ENCODE data around the gene ZNF630.
"Not testable (repeated sequence)": the region's sequence is repeated elsewhere in the genome, so short reads cannot be mapped to it uniquely, and the experiment has no call there.

ZNF630 gene

DNA sequence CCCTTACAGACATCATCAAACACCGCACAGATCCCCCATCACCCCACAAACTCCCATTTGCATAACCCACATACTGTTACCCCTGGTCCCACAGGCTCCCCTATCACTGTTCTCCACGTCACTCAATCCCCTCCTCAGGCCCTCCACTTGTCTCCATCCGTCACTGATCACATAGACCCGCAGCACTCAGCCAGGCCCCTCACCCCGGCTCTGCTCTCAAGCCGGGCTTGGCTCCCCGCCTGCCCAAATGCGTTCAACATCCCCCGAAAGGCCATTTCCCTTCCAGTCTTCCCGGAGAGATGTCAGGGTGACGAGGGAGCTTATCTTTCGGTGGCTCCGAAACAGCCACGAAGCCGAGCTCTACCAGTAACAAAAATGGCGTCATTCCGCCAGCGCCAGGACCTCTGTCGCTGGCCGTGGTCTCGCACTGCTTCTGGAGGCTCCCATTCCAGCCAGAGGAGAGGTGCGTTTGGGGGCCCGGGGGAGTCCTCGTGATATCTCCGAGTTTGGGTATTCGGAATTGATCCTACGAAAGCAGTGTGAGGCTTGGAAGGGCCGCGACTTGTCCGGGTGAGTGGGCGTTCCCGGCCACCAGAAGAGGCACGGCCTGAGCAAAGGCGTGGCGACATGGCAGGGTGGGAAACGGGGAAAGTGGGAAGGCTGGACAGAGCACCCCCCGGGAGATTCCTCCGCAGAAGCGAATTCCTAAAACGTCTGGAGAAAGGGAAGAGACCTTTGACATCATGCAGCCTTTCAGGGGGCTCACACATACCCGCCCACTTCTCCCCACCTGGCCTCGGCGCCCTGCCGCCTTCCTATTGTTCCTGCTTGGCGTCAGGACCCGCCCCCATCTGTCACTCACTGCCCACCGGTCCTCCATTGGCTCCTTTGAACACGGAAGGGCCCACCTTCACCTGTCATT lies at the start of gene ZNF630:
ZNF630 (minus strand) TSS at position 577 of the 922 bp plus-strand sequence. CDS start 4,754 bp downstream, outside the sequence.
- DNase-seq (ENCODE audit: low read depth in 3 of 3) = peak; percentile 23 to 26 (median 26)

DNA sequence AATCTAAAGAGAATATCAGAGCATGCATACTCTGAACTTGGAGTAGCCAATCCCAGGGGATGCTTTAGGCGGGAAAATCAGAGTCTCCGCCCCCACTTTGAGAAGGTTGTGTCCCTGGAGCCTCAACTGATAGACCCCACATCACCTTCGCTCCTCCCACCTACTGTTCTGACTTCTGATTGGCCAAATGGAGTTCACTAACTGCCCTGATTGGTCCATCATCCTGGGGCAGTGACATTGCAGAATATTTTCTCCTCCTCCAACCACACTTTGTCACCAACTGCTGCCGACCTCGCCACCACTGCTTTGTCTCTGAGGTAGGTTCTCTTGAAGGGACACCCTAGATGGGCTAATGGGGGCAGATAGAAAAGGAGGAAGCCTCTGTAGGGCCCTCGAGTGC lies 36.3 kb upstream of the ZNF630 start:
- DNase-seq (ENCODE audit: low read depth in 3 of 3) = no peak

DNA sequence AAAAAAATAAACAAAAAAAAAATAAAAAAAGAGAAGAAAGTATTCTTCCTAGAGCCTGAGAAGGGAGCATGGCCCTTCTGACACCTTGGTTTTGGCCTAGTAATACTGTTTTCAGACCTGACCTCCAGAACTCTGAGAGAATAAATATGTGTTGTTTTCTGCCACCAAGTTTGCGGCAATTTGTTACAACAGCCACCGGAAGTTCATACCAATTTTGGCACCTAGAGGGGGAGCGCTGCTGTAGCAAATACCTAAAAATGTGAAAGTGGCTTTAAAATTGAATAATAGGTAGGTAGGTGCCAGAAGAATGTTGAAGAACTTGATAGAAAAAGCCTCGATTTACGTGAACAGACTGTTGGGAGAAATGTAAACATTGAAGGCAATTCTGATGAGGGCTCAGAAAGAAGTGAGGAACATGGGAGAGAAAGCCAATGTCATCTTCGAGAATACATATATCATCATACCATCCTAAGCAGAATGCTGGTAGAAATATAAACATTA lies 31.5 kb upstream of the ZNF630 start:
- DNase-seq (ENCODE audit: low read depth in 3 of 3) = no peak

DNA sequence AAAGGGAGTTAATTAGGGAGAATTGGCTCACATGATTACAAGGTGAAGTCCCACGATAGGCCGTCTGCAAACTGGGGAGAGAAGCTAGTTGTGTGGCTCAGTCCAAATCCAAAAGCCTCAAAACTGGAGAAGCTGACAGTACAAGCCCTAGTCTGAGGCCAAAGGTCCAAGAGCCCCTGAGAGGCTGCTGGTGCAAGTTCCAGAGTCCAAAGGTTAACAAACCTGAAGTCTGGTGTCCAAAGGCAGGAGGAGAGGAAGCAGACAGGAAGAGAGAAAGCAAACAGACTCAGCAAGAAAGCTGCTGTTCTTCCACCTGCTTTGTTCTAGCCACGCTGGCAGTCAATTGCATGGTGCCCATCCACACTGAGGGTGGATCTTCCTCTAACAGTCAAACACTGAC lies 30.0 kb upstream of the ZNF630 start:
- no peak for DNase-seq (ENCODE audit: low read depth in 3 of 3)

DNA sequence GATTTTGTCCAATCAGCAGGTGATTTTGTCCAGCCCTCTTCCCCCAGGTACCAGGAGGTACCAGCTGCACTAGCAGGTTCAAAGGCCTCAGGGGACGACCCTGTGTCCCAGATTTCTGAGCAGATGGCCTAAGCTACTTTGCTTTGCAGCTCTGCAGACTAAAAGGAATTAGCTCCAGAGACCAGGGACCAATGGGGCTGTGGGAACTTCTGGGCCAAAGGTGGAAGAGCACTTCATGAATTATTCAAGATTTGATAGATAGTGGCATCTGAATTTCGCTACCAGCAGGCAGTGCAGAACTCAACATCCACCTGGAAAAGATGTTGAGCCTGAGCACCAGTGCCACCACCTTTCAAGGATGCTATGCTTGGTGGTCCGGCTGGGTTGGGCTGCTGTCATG lies 21.1 kb upstream of the ZNF630 start:
- not testable (repeated sequence) for DNase-seq (ENCODE audit: low read depth in 3 of 3)

DNA sequence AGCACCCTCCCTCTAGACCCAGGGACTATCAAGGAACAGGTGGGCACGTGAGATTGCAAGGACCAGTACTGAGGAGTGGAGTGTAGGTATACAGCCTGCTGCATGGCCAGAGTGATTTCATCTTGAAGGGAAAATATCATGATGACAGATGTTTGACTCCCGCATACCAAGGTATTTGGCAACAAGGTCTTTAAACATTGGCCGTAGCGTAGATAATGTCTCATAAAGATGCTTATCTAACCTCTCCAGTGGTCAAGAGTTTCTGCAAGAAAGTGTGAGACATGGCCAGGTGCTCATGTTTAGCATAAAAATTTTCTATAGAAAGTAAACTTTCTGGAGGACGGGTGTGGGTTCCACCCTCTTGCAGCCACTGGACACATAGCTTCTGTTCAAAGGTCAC lies 18.7 kb upstream of the ZNF630 start:
- DNase-seq (ENCODE audit: low read depth in 3 of 3) = no peak

DNA sequence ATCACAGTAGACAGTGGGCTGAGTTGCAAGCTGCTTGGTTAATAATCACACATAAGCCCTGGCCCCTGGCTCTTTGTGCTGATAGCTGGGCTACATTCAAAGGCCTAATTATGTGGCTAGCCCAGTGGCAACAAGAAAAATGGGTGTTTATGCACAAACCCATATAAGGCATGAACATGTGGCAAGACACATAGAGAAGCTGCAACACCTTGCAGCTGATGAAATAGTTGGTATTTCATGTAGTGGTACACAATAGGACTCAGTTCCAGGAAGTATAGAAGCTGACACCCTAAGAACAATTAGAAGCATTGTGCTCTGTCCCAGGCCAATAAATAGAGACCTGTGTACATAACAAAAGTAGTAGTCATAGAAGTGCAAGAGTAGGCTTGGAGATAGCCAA lies 14.6 kb upstream of the ZNF630 start:
- DNase-seq (ENCODE audit: low read depth in 3 of 3) = no peak

DNA sequence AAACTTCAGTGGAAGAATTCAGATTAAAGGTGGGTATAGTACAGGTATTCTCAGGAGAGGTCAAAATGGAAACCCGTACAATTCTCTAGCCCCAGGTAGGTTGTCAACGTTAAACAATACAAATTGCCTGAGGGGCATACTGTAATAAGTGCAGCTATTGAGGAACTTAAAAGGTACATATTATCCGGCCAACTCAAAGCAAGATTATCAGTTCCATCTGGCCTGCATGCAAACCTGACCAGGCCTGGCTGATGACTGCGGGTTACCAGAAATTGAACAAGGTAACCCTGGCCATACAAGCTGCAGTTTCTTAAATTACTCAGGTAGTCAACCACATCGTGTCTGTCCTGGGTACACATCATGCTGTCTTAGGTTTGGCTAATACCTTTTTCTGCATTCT lies 12.3 kb upstream of the ZNF630 start:
- DNase-seq (ENCODE audit: low read depth in 3 of 3) = no peak

DNA sequence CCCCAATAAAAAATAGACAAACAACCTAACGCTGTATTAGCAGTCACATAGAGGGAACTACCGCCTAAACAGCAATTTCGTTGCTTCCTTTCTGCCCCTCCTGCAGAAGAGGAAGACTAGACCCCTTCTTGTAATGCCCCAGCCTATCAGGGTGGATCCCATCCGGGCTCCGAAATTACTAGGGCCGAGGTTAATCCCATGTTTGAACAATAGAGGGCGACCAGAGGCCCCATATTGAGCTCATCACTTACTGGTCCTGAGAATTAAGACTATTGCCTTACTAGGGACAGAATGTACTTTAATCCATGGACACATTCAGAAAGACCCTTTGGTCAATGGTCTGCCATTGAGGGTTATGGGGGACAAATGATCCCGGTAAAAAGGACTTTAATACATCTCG lies 11.8 kb upstream of the ZNF630 start:
- peak in 2 of 3 experiments; percentile 8 to 13 for DNase-seq (ENCODE audit: low read depth in 3 of 3)

DNA sequence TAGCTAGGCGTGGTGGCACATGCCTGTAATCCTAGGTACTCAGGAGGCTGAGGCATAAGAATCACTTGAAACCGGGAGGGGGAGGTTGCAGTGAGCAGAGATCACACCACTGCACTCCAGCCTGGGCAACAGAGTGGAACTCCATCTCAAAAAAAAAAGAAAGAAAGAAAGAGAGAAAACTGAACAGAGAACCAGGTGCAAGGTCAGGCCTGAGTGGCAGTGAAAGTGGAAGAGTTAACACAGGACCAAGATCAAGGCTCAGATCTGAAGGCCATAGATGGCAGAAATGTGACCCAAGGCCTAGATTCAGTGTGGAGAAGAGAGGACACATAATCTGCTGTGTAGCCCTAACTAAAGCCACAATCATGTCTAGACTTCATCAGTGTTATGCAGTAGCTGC lies 4.9 kb upstream of the ZNF630 start:
- no peak for DNase-seq (ENCODE audit: low read depth in 3 of 3)

DNA sequence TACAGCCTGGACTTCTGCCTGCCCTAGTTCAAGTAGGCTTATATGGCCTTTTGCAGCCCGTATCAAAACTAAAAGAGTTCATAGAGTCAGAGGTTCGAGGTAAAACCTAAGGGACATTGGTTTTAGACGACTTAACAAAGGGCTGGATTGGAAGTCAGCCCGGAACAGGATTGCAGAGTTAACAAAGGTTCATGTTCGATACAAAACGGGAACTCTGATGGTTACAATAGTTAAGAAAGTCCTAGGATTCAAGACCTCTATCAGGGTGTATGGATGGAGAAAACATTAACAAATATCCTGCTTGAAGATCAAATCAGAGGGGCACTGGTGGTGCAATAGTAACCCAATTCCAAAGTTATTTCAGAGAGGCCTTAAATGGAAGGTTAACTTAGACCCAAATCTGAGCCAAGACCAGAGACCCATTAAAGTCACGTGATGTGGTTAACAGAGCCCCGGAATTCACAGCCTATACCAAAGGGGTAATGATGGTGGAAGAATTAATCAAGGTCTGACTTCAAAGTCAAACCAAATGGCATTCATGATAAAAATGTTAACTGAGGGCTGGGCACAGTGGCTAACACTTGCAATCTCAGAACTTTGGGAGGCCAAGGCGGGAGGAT lies 656 bp upstream of the ZNF630 start:
- DNase-seq (ENCODE audit: low read depth in 3 of 3) = no peak

DNA sequence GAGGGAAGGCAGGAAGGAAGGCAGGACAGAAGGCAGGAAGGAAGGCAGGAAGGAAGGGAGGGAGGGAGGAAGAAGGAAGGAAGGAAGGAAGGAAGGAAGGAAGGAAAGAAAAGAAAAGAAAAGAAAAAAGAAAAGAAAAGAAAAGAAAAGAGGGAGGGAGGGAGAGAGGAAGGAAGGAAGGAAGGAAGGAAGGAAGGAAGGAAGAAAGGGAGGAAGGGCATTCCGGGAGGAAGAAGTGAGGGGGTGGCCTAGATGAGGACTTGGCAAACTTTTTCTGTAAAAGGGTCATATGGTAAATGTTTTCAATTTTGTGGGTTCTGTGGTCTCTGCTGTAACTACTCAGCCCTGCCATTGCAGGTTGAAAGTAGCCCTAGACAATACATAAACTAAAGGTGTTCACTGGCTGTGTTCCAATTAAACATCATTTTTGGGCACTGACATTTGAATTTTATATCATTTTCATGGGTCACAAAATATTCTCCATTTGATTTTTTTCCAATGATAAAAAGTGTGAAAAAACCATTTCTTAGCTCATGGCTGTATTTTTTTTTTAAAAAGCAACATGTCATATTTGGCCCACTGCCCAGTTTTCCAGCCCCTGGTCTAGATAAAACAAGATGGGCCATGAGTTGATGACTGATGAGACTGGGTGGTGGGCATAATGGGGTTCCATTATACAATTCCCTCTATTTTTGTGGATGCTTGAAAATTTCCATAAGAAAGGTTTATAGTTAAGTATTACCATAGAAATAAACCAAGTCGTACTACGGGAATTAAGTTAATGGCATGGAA lies 3.1 kb downstream of the ZNF630 start:
- no peak for DNase-seq (ENCODE audit: low read depth in 3 of 3)

DNA sequence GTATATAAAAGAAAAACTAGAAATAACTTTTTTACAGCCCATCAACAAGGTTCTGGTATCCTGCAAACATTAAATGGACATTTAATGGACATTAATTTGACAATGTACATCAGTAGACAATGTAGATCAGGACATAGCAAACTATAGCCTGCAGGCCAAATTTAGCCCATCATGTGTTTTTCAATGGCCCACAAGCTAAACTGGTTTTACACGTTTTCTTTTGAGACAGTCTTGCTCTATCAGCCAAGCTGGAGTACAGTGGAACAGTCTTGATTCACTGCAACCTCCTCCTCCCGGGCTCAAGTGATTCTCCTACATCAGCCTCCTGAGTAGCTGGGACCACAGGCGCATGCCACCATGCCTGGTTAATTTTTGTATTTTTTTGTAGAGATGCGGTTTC lies 7.2 kb downstream of the ZNF630 start:
- no peak for DNase-seq (ENCODE audit: low read depth in 3 of 3)

DNA sequence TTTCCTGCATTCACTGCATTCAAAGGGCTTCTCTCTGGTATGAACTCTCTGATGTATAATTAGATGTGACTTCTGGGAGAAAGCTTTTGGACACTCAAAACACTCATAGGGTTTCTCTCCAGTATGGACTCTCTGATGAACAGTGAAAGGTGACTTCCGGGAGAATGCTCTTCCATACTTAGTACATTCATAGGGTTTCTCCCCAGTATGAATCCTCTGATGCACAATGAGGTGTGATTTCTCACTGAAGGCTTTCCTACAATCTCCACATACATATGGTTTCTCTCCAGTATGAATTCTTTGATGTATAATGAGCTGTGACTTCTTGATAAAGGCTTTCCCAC lies 12.2 kb downstream of the ZNF630 start:
- DNase-seq (ENCODE audit: low read depth in 3 of 3) = no peak

DNA sequence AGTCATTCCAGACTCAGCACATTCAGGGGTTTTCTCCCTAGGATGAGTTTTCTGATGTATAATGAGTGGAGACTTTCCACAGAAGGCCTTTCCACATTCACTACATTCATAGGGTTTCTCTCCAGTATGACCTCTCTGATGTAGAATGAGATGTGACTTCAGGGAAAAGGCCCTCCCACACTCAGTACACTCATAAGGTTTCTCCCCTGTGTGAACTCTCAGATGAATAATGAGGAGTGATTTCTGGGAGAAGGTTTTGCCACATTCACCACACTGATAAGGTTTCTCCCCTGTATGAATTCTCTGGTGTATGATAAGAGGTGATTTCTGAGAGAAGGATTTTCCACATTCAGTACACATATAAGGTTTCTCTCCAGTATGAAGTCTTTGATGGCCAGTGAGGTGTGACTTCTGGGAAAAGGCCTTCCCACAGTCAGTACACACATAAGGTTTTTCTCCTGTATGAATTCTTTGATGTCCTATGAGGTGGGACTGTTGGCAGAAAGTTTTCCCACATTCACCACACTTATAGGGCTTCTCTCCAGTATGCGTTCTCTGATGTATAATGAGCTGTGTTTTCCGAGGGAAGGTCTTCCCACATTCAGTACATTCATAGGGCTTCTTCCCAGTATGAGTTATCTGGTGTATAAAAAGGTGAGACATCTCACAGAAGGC lies 12.7 kb downstream of the ZNF630 start:
- DNase-seq (ENCODE audit: low read depth in 3 of 3) = no peak

DNA sequence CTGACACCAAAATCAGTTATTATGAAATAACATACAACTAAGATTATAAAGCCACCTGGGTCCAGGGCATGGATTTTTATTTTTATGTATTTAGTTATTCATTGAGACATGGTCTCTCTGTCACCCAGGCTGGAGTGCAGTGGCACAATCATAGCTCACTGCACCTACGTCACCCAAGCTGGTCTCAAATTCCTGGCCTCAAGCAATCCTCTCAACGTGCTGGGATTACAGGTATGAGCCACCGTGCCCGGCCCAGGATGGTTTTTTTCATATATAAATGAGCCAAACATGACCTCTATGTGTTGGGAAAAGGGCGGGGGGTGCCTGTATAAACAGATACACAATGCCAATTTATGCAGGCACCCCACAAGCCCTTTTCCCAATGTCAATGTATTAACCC lies 24.6 kb downstream of the ZNF630 start:
- no peak for DNase-seq (ENCODE audit: low read depth in 3 of 3)

DNA sequence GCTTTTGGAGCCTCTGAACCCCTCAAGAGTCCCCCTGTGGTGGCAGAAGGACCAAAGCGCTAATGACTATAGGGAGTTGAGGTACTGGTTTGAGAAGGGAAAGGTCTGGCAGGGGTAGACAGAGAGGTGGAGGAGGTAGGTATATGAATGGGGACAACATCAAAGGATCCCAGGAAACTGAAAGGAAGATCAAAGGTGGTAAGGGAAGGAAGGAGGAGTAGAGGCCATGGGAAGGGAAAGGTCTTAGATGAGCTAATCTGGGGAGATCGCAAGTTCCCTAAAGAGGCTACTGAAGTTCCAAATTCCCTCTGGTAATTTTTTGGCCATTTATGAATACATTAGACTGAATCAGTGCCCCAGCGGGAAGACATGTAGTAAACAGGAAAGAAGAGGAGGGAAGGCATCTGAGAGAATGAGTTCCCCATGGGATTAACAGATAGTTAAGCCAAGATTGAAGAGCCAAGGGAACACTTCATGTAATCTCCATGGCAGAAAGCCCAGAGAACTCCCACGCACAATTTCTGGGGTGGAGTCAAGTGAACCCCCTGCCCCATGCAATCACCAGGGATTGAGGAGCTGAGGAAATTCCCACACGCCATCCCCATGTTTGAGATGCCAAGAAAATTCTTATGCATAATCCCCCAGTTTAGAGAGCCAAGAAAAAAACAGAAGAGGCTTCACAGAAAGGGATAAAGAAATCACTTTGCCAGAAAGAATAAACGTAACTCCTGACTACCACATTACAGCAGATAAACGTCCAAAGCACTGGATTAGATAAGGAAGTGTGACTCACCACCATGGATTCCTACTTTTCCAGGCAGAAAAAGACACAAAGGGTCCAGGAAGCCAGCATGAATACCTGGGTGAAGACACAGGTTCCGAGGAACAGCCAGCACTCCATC lies 25.8 kb downstream of the ZNF630 start:
- no peak for DNase-seq (ENCODE audit: low read depth in 3 of 3)

DNA sequence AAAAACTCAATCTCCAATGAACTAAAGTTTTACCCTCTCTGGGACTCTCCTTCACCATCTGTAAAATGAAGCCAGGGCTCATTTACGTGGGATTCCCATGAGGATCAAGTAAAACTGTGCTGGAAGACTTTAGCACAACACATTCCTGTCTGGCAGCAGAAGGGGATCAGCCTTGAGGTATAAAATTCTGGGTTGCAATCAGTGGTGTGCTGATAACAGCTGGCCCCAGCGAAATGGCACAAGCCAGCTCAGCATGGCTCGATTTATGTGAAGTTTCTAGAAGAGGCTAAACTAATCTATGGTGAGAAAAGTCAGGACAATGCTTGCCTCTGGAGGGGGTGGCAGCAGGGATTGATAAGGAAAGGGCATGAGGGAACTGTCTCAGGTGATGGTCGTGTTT lies 28.4 kb downstream of the ZNF630 start:
- DNase-seq (ENCODE audit: low read depth in 3 of 3) = no peak

DNA sequence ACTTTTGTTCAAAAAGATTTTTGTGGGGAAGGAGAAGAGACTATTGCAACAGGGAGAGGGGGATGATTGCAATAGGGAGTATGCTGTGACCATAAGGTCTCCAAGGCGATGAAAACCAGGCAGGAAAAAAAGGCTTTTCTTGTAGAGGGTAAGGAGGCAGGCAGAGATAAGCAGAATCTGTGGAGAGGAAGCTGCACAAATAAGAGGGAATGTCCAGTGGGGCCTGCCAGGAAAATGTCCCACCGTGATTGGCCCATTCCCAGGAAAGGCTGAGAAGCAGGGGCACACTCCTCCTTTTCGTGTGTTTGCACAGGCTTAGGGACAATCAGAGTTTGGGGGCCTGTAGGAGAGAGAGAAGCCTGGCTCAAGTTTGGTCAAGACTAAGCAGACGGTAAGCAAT lies 35.5 kb downstream of the ZNF630 start:
- DNase-seq (ENCODE audit: low read depth in 3 of 3) = no peak

DNA sequence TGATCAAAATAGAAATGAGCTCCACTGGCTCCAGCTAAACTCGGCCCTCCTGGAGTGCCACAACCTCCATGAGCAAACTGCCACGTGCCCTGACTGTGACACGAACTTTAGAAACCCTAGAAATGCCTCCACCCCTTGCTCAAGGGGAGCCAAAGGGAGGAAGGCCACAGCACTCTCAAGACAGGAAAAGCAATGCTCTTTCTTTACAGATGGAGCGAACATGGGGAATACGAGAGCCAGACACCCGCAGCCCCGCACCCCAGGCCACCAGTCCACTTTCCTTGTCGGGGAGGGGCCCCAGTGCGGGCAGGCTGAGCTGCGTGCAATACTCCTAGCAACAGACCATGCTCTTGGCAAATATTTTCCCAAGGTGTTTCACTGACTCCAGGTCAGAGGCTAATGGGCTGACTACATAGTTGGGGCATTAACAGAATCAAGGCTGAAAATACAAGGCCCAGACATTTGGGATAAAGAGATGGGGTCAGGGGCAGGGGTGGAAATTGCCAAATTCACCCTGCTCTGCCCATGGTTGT lies 40.7 kb downstream of the ZNF630 start:
- DNase-seq (ENCODE audit: low read depth in 3 of 3) = not testable (repeated sequence)
